ENCODE results near the gene KLF13.

KLF13 gene

DNA sequence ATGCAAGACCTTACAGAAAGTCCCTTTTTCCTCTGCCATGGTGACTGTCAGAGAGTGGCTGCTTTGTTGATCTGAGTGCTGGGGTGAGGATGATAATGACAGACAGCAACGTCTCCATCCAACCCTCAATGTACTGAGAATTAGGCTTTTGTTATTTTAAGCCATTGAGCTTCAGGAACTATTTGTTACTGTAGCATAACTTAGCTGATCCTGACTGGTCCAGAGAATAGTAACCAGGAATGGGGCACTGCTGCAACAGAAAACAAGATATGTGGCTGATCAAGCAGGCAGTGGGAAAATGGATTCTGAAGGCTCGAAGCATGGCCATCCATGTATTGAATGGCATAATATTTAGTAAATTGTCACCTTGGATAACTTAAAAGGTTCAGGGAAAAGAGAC is 5.2 kb upstream of the KLF13 start:
- TF ChIP-seq CTCF (IDR thresholded peaks at IDR 0.05; ENCODE audit: low read depth, low read length) = no peak
- no peak for DNase-seq (ENCODE audit: low read depth, low spot score)
- no peak overlapping the region for H3K4me3 ChIP-seq (ENCODE audit: low read depth, low read length)
- in situ Hi-C loops (cut with HindIII; ENCODE audit: low sequenced_read_pairs) = no loop called here

GRCh38 chr15:31322504-31322903 is 4.1 kb upstream of the KLF13 start:
- no peak for DNase-seq (ENCODE audit: low read depth, low spot score)
- no peak for TF ChIP-seq CTCF (IDR thresholded peaks at IDR 0.05; ENCODE audit: low read depth, low read length)
- no peak overlapping the region for H3K4me3 ChIP-seq (ENCODE audit: low read depth, low read length)
- in situ Hi-C loops (cut with HindIII; ENCODE audit: low sequenced_read_pairs) = no loop called here

DNA sequence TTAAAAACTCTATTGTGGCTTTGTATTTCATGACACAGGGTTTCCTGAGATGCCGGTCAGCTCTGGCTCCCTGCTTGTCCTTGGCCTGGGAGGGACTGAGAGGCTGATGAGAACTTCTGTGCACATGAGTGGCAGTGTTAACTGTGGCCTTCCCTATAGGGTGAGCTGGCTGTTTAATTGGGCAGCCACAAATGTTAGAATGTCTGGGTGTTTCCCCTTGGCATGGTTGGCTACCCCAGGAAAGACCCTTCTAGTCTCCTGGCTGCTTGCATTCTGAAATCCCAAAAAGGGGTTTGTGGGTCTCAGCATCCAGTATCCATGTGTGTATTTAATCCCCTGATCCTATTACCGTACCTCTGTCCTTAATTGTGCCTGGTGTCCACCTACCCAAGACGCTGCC is 3.0 kb upstream of the KLF13 start:
- no peak for DNase-seq (ENCODE audit: low read depth, low spot score)
- in situ Hi-C loops (cut with HindIII; ENCODE audit: low sequenced_read_pairs) = no loop called here
- no peak overlapping the region for H3K4me3 ChIP-seq (ENCODE audit: low read depth, low read length)
- no peak for TF ChIP-seq CTCF (IDR thresholded peaks at IDR 0.05; ENCODE audit: low read depth, low read length)

- no peak overlapping the region for H3K4me3 ChIP-seq (ENCODE audit: low read depth, low read length)
- TF ChIP-seq CTCF (IDR thresholded peaks at IDR 0.05; ENCODE audit: low read depth, low read length) = no peak
- in situ Hi-C loops (cut with HindIII; ENCODE audit: low sequenced_read_pairs) = no loop called here
- DNase-seq (ENCODE audit: low read depth, low spot score) = no peak
Measured at GRCh38 chr15:31324186-31324585, 2.4 kb upstream of the KLF13 start.

DNA sequence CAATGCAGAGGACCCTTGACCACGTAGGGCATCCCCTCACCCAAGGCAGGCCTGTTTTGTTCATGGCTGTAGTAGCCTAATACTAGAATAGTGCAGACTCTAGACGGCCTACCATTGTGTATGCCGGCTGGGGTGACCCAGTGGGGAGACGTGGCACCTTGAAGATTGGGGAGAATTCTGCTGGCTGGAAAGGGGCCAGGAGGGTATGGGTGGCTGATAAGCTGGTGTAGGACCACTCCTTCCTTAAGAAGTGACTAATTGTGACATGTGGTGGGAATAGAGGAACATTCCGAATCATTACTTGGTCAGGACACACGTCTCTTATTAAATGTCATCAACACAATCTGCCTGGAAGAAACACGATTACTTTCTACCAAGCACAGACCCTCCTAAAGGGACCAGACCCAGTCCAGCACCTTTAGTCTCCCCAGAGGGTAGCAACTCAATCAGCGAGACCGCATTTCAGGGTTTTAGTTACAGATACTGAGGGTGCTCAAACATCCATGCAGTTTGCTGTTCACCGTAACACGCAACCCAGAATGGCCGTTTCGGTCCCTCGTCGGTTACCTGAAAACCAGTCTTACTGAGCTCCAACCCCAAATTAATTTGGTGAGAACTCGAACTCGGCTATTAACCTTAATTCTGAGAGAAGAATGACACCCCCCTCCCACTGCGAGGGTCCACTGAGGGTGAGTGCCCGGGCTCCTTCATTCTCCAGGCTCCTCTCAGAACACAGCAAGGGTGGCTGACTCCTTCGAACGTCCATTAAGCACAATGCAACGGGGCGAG is 1.6 kb upstream of the KLF13 start:
- peak overlapping the region; percentile 53 for H3K4me3 ChIP-seq (ENCODE audit: low read depth, low read length)
- in situ Hi-C loops (cut with HindIII; ENCODE audit: low sequenced_read_pairs) = no loop called here
- no peak for DNase-seq (ENCODE audit: low read depth, low spot score)
- no peak for TF ChIP-seq CTCF (IDR thresholded peaks at IDR 0.05; ENCODE audit: low read depth, low read length)

DNA sequence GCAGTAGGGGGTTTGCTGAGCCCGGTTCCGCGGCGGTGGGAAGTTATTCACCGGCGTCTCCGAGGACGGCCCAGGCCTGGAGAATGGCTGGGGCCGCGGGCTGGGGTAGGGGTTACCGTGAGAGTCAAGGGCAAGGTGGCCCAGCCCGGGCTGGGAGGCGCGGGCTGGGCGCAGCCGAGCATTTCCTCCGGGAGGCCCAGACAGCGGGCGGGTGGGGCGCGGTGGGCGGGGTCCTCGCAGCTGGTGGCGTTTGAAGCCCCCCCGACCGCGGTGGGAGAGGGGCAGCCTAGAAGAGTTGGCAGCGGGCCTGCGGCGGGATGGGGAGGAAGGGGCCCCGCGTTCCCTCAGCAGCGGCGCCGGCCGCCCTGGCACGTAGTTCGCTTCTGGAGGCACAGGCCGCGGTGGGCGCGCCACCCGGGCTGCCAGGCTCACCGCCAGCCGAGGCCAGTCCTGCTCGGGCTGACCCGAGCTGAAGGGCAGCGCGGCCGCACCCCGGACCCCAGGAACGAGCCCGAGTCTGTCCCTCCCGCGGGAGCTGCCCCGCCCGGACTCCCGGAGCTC is 960 bp upstream of the KLF13 start:
- DNase-seq (ENCODE audit: low read depth, low spot score) = no peak
- no peak for TF ChIP-seq CTCF (IDR thresholded peaks at IDR 0.05; ENCODE audit: low read depth, low read length)
- in situ Hi-C loops (cut with HindIII; ENCODE audit: low sequenced_read_pairs) = no loop called here

More for the DNA sequence above, 960 bp upstream of the KLF13 start:
- peak overlapping the region; percentile 53 for H3K4me3 ChIP-seq (ENCODE audit: low read depth, low read length)
